ENCODE measurements around the gene NLRP6.
"Not testable (repeated sequence)": the region's sequence is repeated elsewhere in the genome, so short reads cannot be mapped to it uniquely, and the experiment has no call there.

NLRP6 gene

DNA sequence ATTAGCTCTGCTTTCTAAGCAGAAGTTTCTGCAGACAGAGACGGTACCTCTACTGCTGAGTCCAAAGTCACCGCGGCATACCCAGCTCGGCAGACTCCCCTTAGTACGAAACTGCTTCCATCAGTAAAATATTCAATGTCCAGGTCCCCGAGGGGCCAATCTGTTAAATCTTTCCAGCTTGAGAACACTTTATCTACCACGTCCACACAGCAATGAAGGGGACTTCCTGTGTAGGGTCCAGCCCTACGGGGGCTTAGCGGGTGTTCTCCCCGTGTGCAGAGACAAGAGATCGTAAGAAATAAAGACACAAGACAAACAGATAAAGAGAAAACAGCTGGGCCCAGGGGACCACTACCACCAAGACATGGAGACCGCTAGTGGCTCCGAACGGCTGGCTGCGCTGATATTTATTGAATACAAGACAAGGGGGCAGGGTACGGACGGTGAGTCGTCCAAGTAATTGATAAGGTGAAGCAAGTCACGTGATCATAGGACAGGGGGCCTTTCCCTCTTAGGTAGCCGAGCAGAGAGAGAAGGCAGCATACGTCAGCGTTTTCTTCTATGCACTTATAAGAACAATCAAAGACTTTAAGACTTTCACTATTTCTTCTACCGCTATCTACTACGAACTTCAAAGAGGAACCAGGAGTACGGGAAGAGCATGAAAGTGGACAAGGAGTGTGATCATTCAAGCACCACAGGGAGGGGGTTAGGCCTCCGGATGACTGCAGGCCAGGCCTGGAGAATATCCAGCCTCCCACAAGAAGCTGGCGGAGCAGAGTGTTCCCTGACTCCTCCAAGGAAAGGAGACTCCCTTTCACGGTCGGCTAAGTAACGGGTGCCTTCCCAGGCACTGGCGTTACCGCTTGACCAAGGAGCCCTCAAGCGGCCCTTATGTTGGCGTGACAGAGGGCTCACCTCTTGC lies 46.6 kb downstream of the NLRP6 start:
- not testable (repeated sequence) for DNase-seq (ENCODE audit: low read depth in 2 of 2)

DNA sequence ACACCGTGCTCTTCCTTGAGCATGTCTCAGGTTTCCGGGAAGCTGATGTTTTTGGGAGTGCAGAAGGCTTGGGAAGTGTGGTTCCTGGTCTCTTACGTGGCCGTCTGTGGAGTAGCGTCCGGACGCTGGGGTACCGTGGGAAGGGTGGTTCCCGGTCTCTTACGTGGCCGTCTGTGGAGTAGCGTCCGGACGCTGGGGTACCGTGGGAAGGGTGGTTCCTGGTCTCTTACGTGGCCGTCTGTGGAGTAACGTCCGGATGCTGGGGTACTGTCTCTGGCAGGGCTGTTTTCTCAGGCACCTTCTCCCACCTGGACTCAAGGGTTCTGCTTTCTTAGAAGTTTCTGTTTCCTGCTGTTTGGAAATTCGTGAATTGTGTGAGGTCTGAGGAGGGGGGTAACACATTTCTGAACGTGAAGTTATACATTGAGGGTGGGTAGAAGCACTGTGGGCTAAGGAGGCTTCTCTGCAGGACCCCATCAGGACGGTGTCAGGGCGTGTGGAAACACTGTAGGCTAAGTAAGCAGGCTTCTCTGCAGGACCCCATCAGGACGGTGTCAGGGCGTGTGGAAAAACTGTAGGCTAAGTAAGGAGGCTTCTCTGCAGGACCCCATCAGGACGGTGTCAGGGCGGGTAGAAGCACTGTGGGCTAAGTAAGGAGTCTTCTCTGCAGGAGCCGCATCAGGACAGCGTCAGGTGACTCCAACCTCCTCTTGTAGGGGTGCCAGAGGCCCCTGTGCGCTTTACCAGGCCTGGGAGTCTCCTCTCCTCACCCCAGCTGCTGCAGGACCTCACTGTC lies 47.8 kb downstream of the NLRP6 start:
- DNase-seq (ENCODE audit: low read depth in 2 of 2), result no peak

DNA sequence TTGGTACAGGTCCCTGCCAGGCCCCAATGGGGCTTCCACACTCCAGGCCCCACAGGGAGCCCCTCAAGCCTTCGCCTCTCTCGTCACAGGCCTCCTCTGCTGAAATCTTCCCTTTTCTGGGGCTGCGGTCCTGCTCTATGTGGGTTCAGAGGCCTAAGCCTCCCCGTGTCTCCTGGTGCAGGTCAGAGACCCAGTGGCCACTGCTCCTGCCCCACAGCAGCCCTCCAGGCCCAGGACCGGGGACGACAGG lies 48.3 kb downstream of the NLRP6 start:
- no peak for DNase-seq (ENCODE audit: low read depth in 2 of 2)

DNA sequence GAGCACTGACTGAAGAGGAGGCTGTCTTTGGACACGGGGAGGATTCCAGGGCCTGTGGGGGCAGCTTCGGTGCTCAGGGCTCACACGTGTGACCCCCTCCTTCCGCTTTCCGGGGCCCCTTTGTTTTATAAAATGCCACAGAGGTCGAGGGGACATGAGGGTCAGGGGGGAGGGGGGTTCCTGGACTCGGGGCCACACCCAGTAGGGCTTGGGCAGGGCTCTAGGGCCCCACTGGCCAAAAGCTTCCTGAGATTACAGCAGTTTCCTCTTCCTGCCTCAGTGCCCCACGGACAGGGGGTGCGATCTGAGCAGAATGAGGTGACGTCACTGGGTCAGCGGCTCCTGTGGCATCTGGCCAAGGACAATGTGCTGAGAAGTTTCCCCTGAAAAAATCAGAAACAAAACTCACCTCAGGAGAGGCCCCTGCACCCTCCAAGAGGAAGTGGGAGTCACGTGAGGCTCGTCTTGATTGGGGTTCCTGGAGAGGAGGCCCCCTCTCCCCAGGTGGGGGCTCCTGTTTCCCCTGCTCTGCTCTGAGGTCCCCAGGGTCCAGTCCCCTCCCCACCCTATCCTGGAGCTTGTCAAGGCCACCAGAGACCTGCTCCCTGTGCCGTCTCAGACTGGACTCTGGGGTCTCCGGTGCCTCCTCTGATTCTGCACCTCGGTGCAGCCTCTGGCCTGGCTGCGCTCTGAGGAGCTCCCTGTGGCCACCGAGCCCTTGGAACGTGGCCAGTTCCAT lies 48.8 kb downstream of the NLRP6 start:
- DNase-seq (ENCODE audit: low read depth in 2 of 2), result peak in 1 of 2 donors; percentile 54

DNA sequence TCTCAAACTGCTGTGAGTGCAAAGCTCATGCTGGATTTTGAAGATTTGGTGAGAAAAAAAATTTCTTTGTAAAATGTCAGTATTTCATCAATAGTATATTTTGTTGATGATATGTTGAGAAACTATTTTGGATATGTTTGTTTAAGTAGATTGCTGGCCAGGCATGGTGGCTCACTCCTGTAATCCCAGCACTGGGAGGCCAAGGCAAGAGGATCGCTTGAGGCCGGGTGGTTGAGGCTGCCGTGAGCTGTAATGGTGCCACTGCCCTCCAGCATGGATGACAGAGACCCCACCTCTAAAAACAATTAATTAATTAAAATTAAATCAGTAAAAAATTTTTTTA lies 49.3 kb downstream of the NLRP6 start:
- no peak for DNase-seq (ENCODE audit: low read depth in 2 of 2)

DNA sequence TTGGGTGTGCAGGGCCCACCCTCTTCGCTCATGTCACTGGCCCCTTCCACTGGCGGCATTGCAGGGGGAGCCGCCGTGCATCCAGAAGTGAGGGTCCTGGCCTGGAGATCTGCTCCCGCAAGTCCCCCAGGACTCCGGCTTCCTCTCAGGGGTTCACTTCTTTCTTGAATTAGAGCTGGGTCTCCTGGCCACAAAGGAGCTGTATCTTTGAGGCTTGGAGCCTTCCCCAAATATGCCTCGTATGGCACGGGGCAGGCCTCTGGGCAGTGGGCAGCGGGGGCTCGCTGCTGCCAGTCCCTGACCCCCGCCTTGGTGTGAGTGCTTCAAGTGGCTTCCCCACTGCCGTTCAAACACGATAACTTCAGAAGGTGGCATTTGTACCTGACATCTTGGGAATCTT lies 49.8 kb downstream of the NLRP6 start:
- DNase-seq (ENCODE audit: low read depth in 2 of 2), result no peak

DNA sequence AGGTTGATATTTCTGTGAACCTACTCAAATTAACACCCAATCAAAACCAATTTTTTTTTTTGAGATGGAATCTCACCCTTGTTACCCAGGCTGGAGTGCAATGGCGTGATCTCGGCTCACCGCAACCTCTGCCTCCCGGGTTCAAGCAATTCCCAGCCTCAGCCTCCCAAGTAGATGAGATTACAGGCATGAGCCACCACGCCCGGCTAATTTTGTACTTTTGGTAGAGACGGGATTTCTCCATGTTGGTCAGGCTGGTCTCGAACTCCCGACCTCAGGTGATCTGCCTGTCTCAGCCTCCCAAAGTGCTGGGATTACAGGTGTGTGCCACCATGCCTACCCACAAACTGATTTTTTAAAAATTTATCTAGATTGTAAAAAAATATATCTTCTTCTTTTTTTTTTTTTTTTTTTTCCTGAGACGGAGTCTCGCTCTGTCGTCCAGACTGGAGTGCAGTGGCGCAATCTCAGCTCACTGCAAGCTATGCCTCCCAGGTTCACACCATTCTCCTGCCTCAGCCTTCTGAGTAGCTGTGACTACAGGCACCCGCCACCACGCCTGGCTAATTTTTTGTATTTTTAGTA lies 50.4 kb downstream of the NLRP6 start:
- not testable (repeated sequence) for DNase-seq (ENCODE audit: low read depth in 2 of 2)

DNA sequence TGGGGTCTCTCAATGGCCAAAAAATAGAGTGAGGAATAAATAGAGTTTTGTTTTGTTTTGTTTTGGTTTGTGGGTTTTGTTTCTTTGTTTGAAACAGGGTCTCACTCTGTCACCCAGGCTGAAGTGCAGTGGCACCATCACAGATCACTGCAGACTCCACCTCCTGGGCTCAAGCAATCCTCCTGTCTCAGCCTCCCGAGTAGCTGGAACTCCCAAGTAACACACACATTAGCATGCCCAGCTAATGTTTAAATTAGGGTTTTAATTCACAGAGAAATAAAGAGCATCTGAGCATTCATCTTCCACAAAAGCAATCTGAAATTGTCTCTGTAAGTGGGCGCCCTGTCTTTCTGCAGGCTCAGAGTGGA lies 51.7 kb downstream of the NLRP6 start:
- DNase-seq (ENCODE audit: low read depth in 2 of 2), result no peak

DNA sequence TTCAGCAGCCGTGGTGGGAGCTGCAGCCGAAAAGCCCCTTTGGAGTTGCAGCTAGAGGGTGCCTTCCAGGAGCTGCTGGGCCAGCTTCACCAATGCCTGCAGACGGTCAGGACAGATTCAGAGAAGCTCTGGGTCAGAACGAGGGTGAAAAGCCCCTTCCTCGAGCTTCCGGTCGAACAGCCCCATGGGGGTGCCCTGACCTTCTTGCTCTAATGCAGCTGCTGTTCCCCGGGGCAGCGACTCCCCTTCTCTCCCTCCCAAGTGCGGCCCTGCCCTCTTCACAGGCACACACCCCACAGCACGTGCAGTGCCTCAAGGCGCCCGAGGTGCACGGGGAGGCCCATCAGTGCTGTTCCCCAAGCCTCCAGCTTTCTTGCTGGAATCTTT lies 52.1 kb downstream of the NLRP6 start:
- DNase-seq (ENCODE audit: low read depth in 2 of 2), result no peak

DNA sequence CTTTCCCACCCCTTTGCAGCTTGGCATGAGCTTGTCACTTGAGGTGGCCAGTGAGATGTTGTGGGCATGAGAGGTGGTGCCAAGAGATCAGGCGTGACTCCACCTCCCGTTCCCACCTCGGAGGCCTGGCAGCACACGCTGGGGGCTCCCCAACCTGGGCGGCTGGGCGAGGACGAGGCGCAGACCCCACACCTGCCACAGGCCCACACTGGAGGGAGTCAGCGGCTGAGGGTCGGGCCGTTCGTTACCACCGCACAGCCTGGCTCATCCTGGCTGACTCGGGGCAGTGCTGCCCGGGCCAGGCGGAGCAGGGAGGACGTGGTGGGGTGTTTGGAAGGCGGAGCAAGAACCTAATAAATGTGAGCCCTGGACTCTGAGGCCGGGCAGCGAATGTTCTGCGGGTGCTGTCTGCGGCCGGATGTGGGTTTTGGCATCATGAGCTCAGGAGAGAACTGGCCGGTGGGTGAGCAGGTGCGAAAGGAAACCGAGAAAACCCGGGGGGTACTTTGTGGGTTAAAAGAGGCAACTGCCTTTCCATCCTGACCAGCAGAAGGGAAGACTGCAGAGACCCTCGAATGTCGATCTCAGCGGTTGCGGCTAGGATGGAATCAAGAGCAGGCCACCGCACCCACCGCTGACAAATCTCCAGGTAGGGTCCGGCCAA lies 52.6 kb downstream of the NLRP6 start:
- no peak for DNase-seq (ENCODE audit: low read depth in 2 of 2)

DNA sequence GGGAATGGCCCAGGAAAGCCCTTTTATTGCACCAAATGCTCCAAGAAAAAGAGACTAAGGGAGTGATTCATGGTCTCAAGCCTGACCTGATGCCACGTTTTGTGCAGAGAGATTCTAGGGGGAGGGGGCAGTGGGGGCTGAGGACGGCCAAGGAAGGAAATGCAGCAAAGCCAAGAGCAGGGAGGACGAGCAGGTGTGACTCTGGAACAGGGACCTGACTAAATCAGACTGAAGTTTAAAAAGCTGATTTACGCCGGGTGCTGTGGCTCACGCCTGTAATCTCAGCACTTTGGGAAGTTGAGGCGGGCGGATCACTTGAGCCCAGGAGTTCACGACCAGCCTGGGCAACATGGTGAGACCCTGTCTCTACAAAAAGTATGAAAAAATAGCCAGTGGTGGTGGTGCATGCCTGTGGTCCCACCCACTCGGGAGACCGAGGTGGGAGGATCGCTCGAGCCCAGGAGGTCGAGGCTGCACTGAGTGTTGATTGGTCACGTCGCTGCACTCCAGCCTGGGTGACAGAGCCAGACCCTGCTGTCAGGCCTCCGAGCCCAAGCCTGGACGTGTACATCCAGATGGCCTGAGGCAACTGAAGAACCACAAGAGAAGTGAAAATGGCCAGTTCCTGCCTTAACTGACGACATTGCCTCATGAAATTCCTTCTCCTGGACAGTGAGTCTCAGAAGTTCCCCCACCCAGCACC lies 53.3 kb downstream of the NLRP6 start:
- DNase-seq (ENCODE audit: low read depth in 2 of 2), result no peak

DNA sequence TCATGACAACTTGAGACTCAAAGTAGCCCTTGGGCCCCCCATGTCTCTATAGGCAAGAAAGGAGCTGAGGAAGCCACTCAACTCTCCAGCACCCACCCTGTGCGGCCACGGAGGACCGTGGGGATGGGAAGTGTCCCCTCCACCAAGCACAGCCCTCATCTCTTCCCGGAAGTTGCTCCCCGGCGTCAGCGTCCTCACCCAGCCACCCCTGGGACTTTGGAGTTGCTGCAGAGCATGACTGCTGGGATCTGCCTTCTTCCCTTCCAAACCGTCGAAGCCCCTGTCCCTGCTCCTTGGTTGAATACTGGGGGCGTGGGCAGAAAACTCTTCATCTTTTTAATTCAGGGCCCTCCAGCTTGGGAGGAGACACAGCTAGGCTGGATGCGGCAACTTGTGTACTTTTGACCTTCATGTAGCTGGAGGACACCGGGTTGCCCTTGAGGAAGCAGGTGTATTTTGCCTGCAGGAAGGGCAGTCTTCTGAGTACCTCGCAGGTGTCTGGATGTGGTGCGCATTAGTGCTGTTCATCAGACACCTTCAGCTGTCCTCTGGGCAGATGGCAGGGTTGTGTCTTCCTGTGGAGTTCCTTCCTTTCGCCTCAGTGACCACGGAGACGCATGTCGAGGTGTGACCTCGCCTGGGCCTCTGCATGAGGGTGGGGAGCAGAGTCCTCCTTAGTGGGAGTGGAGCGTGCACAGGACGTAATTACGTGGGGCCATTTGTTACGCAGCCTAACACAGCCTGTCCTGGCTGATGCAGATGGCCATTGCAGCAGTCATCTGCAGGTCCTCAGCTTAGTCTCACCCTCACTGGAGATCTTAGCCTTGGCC lies 54.7 kb downstream of the NLRP6 start:
- no peak for DNase-seq (ENCODE audit: low read depth in 2 of 2)

DNA sequence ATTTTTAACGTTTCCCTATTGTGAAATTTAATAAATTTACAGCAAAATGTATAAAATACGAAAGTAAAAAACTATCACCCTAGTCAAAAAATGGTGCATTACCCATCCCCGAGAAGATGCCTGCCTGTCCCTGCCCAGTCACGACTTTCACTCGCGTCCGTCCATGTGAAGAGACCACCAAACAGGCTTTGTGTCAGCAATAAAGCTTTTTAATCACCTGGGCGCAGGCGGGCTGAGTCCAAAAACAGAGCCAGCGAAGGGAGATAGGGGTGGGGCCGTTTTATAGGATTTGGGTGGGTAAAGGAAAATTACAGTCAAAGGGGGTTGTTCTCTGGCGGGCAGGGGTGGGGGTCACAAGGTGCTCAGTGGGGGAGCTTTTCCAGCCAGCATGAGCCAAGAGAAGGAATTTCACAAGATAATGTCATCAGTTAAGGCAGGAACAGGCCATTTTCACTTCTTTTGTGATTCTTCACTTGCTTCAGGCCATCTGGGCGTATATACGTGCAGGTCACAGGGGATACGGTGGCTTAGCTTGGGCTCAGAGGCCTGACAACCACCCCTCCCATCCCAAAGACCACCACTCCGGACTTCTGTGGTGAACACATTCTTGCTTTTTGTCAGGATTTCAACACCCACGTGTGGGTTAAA lies 55.5 kb downstream of the NLRP6 start:
- not testable (repeated sequence) for DNase-seq (ENCODE audit: low read depth in 2 of 2)

DNA sequence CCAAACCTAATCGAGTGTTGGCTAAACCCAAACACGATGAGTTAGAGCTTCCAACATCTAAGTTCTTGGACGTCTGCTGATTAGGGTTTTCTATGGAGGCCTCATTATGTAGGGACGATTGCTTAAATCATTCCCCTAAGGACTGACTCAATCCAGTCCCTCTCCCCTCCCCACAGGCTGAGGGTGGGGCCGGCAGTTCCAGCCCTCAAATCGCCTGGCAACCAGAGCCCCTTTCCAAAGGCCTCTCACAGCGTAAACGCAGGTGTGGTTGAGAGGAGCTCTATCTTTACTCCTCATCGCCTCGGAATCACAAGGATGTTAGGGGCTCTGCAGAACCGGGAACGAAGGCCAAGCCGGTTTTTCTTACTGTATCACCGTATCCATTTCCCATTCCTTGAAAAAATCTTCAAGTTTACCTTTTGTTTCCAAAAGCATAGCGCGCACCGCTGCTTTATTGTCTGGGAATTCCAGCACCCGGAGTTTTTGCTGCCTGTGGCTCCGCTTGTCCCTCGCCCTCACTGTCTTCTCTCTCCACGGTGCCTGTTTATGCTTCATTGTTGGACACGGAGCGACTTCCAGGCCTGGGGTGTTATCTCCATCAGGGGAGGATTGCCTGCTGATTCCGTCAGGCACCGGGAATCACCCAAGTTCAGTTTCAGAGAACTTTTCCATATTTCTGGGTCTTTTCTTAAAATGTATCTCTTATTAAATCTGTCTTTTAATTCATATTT lies 56.2 kb downstream of the NLRP6 start:
- no peak for DNase-seq (ENCODE audit: low read depth in 2 of 2)
